Mesendoderm (in vitro differentiated cells): ENCODE measurements around the gene COL25A1.
A peak's percentile ranks its signal among the peaks of the same experiment; 100 is the strongest.

Experiments used
- DNase-seq: peaks from one replicate; pipeline ENCODE4 v3.0.0; 2013
- H2AK5ac ChIP-seq: 2 replicates; pipeline ENCODE4 v1.6.1; 2013; ENCODE audit warnings: low read length, inconsistent platforms
- H2BK120ac ChIP-seq: 2 replicates; pipeline ENCODE4 v1.6.1; 2013; ENCODE audit warnings: low read depth, mild to moderate bottlenecking, low read length, moderate library complexity, mixed read lengths
- H2BK15ac ChIP-seq: replicated peaks from 2 replicates; pipeline ENCODE4 v1.6.1; 2013; ENCODE audit warnings: low read depth, mild to moderate bottlenecking, moderate library complexity
- H2BK5ac ChIP-seq: 2 replicates; pipeline ENCODE4 v1.6.1; 2013; ENCODE audit warnings: low read length, inconsistent platforms
- H3K18ac ChIP-seq: 2 replicates; pipeline ENCODE4 v1.6.1; 2013; ENCODE audit warnings: mild to moderate bottlenecking, low read length, mixed read lengths
- H3K23ac ChIP-seq: one replicate; pipeline ENCODE4 v1.6.1; 2013; ENCODE audit warnings: low read length
- H3K27ac ChIP-seq: 2 replicates; pipeline ENCODE4 v1.5.1; 2013; ENCODE audit warnings: low read depth, mild to moderate bottlenecking, inconsistent platforms, low read length, moderate library complexity
- H3K27me3 ChIP-seq: 2 replicates; pipeline ENCODE4 v1.6.1; 2013; ENCODE audit warnings: low read length, control low read depth, mild to moderate bottlenecking, inconsistent platforms; ENCODE audit not compliant: insufficient read depth, poor library complexity
- H3K36me3 ChIP-seq: 2 replicates; pipeline ENCODE4 v1.6.1; 2013; ENCODE audit warnings: low read length, inconsistent platforms; ENCODE audit not compliant: control insufficient read depth, insufficient read depth
- H3K4ac ChIP-seq: one replicate; pipeline ENCODE4 v1.6.1; 2013; ENCODE audit warnings: low read depth, mild to moderate bottlenecking, low read length, moderate library complexity
- H3K4me1 ChIP-seq: 2 replicates; pipeline ENCODE4 v1.6.1; 2013; ENCODE audit warnings: low read depth, low read length, inconsistent platforms; ENCODE audit not compliant: control insufficient read depth
- H3K4me2 ChIP-seq: 2 replicates; pipeline ENCODE4 v1.6.1; 2013; ENCODE audit warnings: low read length
- H3K4me3 ChIP-seq: 2 replicates; pipeline ENCODE4 v1.5.1; 2013; ENCODE audit warnings: mild to moderate bottlenecking, low read length
- H3K56ac ChIP-seq: one replicate; pipeline ENCODE4 v1.6.1; 2013; ENCODE audit warnings: low read length
- H3K79me1 ChIP-seq: 2 replicates; pipeline ENCODE4 v1.6.1; 2013; ENCODE audit warnings: low read length, inconsistent platforms
- H3K79me2 ChIP-seq: 2 replicates; pipeline ENCODE4 v1.6.1; 2013; ENCODE audit warnings: mild to moderate bottlenecking, low read length; ENCODE audit not compliant: control insufficient read depth, insufficient read depth
- H3K9ac ChIP-seq: 2 replicates; pipeline ENCODE4 v1.6.1; 2013; ENCODE audit warnings: low read length, inconsistent platforms
- H4K5ac ChIP-seq: one replicate; pipeline ENCODE4 v1.6.1; 2013; ENCODE audit warnings: low read length
- H4K8ac ChIP-seq: one replicate; pipeline ENCODE4 v1.6.1; 2013; ENCODE audit warnings: low read depth, mild to moderate bottlenecking, control low read depth, low read length, moderate library complexity
- WGBS: extraction: QIAGEN DNeasy Blood & Tissue Kit; methylation state at CpG from one replicate; pipeline ENCODE4 v1.1.7; 2013; ENCODE audit warnings: low lambda C conversion rate, missing lambda C conversion rate; ENCODE audit not compliant: insufficient coverage; ENCODE audit errors: extremely low coverage; 5-methylcytosine and 5-hydroxymethylcytosine counted together

Gene COL25A1

GRCh38 chr4:108885211-108885610, 417.2 kb downstream of the COL25A1 start:
- no peak overlapping the region for H3K27ac ChIP-seq
- no CpG with 5 or more reads among the region's 1 CpG for WGBS

GRCh38 chr4:108884596-108884995, 417.9 kb downstream of the COL25A1 start:
- DNase-seq: no peak
- no peak overlapping the region for H2BK15ac ChIP-seq
- no peak overlapping the region for H2BK5ac ChIP-seq
- no peaks in the 10 kb centered on the region for H3K27me3 ChIP-seq
- no peaks in the 10 kb centered on the region for H3K36me3 ChIP-seq
- H3K9ac ChIP-seq: no peak overlapping the region
- H3K18ac ChIP-seq: no peak overlapping the region
- H3K79me1 ChIP-seq: no peaks in the 10 kb centered on the region
- H3K79me2 ChIP-seq: no peaks in the 10 kb centered on the region
- no peak overlapping the region for H4K5ac ChIP-seq
- H3K56ac ChIP-seq: no peak overlapping the region
- no peak overlapping the region for H3K23ac ChIP-seq
- H3K4me3 ChIP-seq: no peak overlapping the region
- H3K4ac ChIP-seq: no peak overlapping the region
- no peak overlapping the region for H3K4me2 ChIP-seq
- peaks cover 1% of the 10 kb centered on the region for H3K4me1 ChIP-seq
- no peak overlapping the region for H3K27ac ChIP-seq
- H4K8ac ChIP-seq: no peak overlapping the region
- H2BK120ac ChIP-seq: no peak overlapping the region
- no peak overlapping the region for H2AK5ac ChIP-seq

More at GRCh38 chr4:108885211-108885610, 417.2 kb downstream of the COL25A1 start:
- Histone ChIP-seq H2BK120ac (no peak overlapping the region), H3K79me2 (no peaks in the 10 kb centered on the region), H3K23ac (no peak overlapping the region), H3K4me2 (no peak overlapping the region), H3K79me1 (no peaks in the 10 kb centered on the region), H3K56ac (no peak overlapping the region), H3K4ac (no peak overlapping the region), H3K4me1 (peaks cover 1% of the 10 kb centered on the region), H3K27me3 (no peaks in the 10 kb centered on the region), H2BK5ac (no peak overlapping the region), H2AK5ac (no peak overlapping the region), H3K18ac (no peak overlapping the region), H3K36me3 (no peaks in the 10 kb centered on the region), H3K9ac (no peak overlapping the region), H2BK15ac (no peak overlapping the region), H4K5ac (no peak overlapping the region), H4K8ac (no peak overlapping the region), H3K4me3 (no peak overlapping the region)
- DNase-seq: no peak

GRCh38 chr4:108881986-108882385, 420.5 kb downstream of the COL25A1 start:
- Histone ChIP-seq H3K9ac (no peak overlapping the region), H3K4me3 (no peak overlapping the region), H3K79me1 (no peaks in the 10 kb centered on the region), H2BK5ac (no peak overlapping the region), H3K4me2 (no peak overlapping the region), H2AK5ac (no peak overlapping the region), H3K56ac (no peak overlapping the region), H3K4ac (no peak overlapping the region), H3K27ac (no peak overlapping the region), H3K79me2 (no peaks in the 10 kb centered on the region), H3K4me1 (peaks cover 1% of the 10 kb centered on the region), H3K23ac (no peak overlapping the region), H4K5ac (no peak overlapping the region), H4K8ac (no peak overlapping the region), H3K36me3 (no peaks in the 10 kb centered on the region), H2BK15ac (no peak overlapping the region), H3K27me3 (no peaks in the 10 kb centered on the region), H3K18ac (no peak overlapping the region), H2BK120ac (no peak overlapping the region)
- no peak for DNase-seq
- no CpG with 5 or more reads among the region's 4 CpGs for WGBS

- Histone ChIP-seq H3K79me2 (no peaks in the 10 kb centered on the region), H3K23ac (no peak overlapping the region), H3K4me2 (no peak overlapping the region), H3K79me1 (no peaks in the 10 kb centered on the region), H3K18ac (no peak overlapping the region), H3K4me3 (no peak overlapping the region), H4K8ac (no peak overlapping the region), H3K4ac (no peak overlapping the region), H4K5ac (no peak overlapping the region), H2BK5ac (no peak overlapping the region), H2AK5ac (no peak overlapping the region), H3K36me3 (no peaks in the 10 kb centered on the region), H3K27me3 (no peaks in the 10 kb centered on the region), H3K4me1 (peaks cover 1% of the 10 kb centered on the region), H3K56ac (no peak overlapping the region), H3K9ac (no peak overlapping the region), H2BK15ac (no peak overlapping the region), H3K27ac (no peak overlapping the region), H2BK120ac (no peak overlapping the region)
- peak; percentile 59 for DNase-seq
- WGBS: no CpG with 5 or more reads among the region's 3 CpGs
Measured at GRCh38 chr4:108881190-108881589, 421.3 kb downstream of the COL25A1 start.

GRCh38 chr4:108878806-108879205, 423.7 kb downstream of the COL25A1 start:
- Histone ChIP-seq H3K18ac (no peak overlapping the region), H2BK5ac (no peak overlapping the region), H4K5ac (no peak overlapping the region), H4K8ac (no peak overlapping the region), H3K27me3 (no peaks in the 10 kb centered on the region), H3K4me2 (no peak overlapping the region), H3K4ac (no peak overlapping the region), H2AK5ac (no peak overlapping the region), H3K56ac (no peak overlapping the region), H3K79me1 (no peaks in the 10 kb centered on the region), H3K27ac (no peak overlapping the region), H2BK120ac (no peak overlapping the region), H3K9ac (no peak overlapping the region), H2BK15ac (no peak overlapping the region), H3K36me3 (no peaks in the 10 kb centered on the region), H3K4me1 (peaks cover 1% of the 10 kb centered on the region), H3K79me2 (no peaks in the 10 kb centered on the region), H3K4me3 (no peak overlapping the region), H3K23ac (no peak overlapping the region)
- no peak for DNase-seq
- WGBS: no CpG with 5 or more reads among the region's 3 CpGs

- no peak overlapping the region for H4K5ac ChIP-seq
- H3K4me3 ChIP-seq: no peak overlapping the region
- no peak overlapping the region for H2BK5ac ChIP-seq
- no peaks in the 10 kb centered on the region for H3K79me1 ChIP-seq
- no peaks in the 10 kb centered on the region for H3K27me3 ChIP-seq
- H3K36me3 ChIP-seq: no peaks in the 10 kb centered on the region
- H3K4me1 ChIP-seq: peaks cover 1% of the 10 kb centered on the region
- no peak overlapping the region for H3K4ac ChIP-seq
- no peaks in the 10 kb centered on the region for H3K79me2 ChIP-seq
- no peak overlapping the region for H2AK5ac ChIP-seq
- H2BK120ac ChIP-seq: no peak overlapping the region
- no peak overlapping the region for H3K23ac ChIP-seq
- H3K56ac ChIP-seq: no peak overlapping the region
- H3K27ac ChIP-seq: no peak overlapping the region
- H4K8ac ChIP-seq: no peak overlapping the region
- H3K18ac ChIP-seq: no peak overlapping the region
- no peak overlapping the region for H3K9ac ChIP-seq
- no peak overlapping the region for H3K4me2 ChIP-seq
- no peak overlapping the region for H2BK15ac ChIP-seq
- no CpG with 5 or more reads among the region's 2 CpGs for WGBS
- DNase-seq: peak; percentile 47
Measured at GRCh38 chr4:108877821-108878220, 424.6 kb downstream of the COL25A1 start.
